Panc1 (cell line): ENCODE results near the gene PRSS50. TPM values are rescaled to one million over a fixed set of nuclear protein-coding genes. Genes with fewer than 3 reads are reported as not detected.

Source experiments
- ATAC-seq: fragments of 200-7000 bp; cut with Tn5 transposase; 2 replicates; pipeline ENCODE4 v1.9.1; 2020; ENCODE audit warnings: mild to moderate bottlenecking, moderate library complexity
- BruUV-seq: library from RNA; stranded (reverse); fragments of 400-500 nt; replicated peaks from 2 replicates; lab custom pipeline; 2021; lab: Mats Ljungman, UMichigan
- CTCF ChIA-PET: fragments of 300-600 bp; sonication (Branson Sonifier 250); formaldehyde crosslinking; loops from one replicate; lab custom pipeline; 2022; ENCODE audit warnings: antibody characterized with exemption; lab: Charles Lee
- POLR2A ChIA-PET: fragments of 300-600 bp; sonication (Branson Sonifier 250); formaldehyde crosslinking; loops from one replicate; lab custom pipeline; 2022; ENCODE audit warnings: antibody characterized with exemption; lab: Charles Lee
- DNase-seq: peaks from one replicate; pipeline ENCODE4 v3.0.0-alpha.2; 2010; ENCODE audit warnings: low read depth, low spot score
- H3K27ac ChIP-seq: 2 replicates; pipeline ENCODE4 v1.5.1; 2011; ENCODE audit warnings: mild to moderate bottlenecking, low read length, inconsistent platforms
- H3K27me3 ChIP-seq: fragments of 200-500 bp; sonication (Bioruptor generic); 2 replicates; pipeline ENCODE4 v1.6.0; 2014; ENCODE audit warnings: low read length, inconsistent platforms; ENCODE audit not compliant: control insufficient read depth, insufficient read depth
- H3K36me3 ChIP-seq: fragments of 200-500 bp; sonication (Bioruptor generic); 2 replicates; pipeline ENCODE4 v1.5.1; 2014; ENCODE audit warnings: inconsistent platforms, mild to moderate bottlenecking, low read length, moderate library complexity; ENCODE audit not compliant: control insufficient read depth, insufficient read depth
- H3K4me1 ChIP-seq: 2 replicates; pipeline ENCODE4 v1.5.1; 2011; ENCODE audit warnings: inconsistent platforms, mild to moderate bottlenecking, low read length, moderate library complexity; ENCODE audit not compliant: control insufficient read depth, insufficient read depth
- H3K4me3 ChIP-seq, 2 experiments: 2 replicates each; pipeline ENCODE4 v1.5.1; 2011 to 2012; ENCODE audit warnings: low read depth in 2 of 2, low read length in 2 of 2, mild to moderate bottlenecking in 2 of 2, inconsistent platforms in 1 of 2, moderate library complexity in 1 of 2
- H3K9me3 ChIP-seq: fragments of 200-500 bp; sonication (Bioruptor generic); 2 replicates; pipeline ENCODE4 v1.5.1; 2014; ENCODE audit warnings: low read depth, mild to moderate bottlenecking, inconsistent platforms, low read length, moderate library complexity; ENCODE audit not compliant: control insufficient read depth, insufficient read depth
- CTCF ChIP-seq: fragments of 450-650 bp; IDR thresholded peaks from 2 replicates; pipeline ENCODE4 v1.5.1; 2017; ENCODE audit warnings: mild to moderate bottlenecking
- POLR2AphosphoS5 ChIP-seq: IDR thresholded peaks from 2 replicates; pipeline ENCODE4 v1.6.1; 2012; ENCODE audit warnings: mild to moderate bottlenecking, low read depth, low read length, moderate library complexity
- REST ChIP-seq, 2 experiments: IDR thresholded peaks; 2 replicates each; pipeline ENCODE4 v1.6.1; 2011 to 2012; ENCODE audit warnings: low read depth in 2 of 2, control low read depth in 1 of 2, low read length in 1 of 2, mild to moderate bottlenecking in 1 of 2, moderate library complexity in 1 of 2; ENCODE audit not compliant: insufficient read depth in 1 of 2
- SIN3A ChIP-seq: IDR thresholded peaks from 2 replicates; pipeline ENCODE4 v1.6.1; 2012; ENCODE audit warnings: low read depth, mild to moderate bottlenecking, low read length, moderate library complexity, borderline replicate concordance; ENCODE audit not compliant: insufficient read depth
- TCF7L2 ChIP-seq: IDR thresholded peaks from 2 replicates; pipeline ENCODE4 v1.6.1; 2011; ENCODE audit warnings: mild to moderate bottlenecking, low read depth, low read length, inconsistent platforms
- in situ Hi-C: cut with HindIII; loops from 2 replicates; pipeline ENCODE4 v1.10.0; 2016; ENCODE audit warnings: low sequenced_read_pairs, low pct_unique_long_range_greater_than_20kb
- intact Hi-C: fragments of 100-400 bp; cut with micrococcal nuclease; formaldehyde crosslinking; loops from one replicate; pipeline ENCODE4 v1.10.0; 2022; ENCODE audit not compliant: unreplicated experiment
- total RNA-seq: library from RNA; stranded (reverse); gene quantifications from one replicate; pipeline ENCODE4 v1.2.1, GENCODE V29; 2021; ENCODE audit not compliant: unreplicated experiment

Gene PRSS50
- total RNA-seq, 1 experiment from 2014 or later, result 0.13 TPM

DNA sequence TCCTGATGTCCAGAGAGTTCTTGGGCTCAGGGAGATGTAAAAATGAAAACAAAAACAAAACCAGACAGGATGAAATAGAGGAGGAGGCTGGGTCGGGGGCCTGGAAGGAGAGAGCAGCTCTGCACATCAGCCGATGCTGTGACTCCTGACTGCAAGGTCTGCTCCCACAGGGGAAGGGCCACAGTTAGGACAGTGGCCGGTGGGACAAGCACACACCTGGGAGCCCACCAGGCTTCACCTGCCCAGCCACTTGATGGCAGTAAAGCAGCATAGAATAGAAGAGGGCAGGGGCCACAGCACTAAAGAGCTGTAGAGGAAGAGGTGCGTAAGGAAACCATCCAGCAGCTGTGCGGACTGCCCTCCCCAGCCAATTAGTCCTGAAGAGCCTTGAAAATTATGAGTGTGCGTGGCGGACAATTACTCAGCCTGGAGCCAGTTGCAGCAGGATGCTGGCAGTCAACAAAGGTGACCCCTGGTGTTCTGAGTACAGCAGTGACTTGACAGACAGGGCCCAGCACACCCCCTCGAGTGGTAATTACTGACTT is 54.0 kb downstream of the PRSS50 start:
- Histone ChIP-seq H3K27ac (no peak overlapping the region), H3K27me3 (no peaks in the 10 kb centered on the region), H3K36me3 (no peaks in the 10 kb centered on the region), H3K4me1 (no peaks in the 10 kb centered on the region), H3K9me3 (no peaks in the 10 kb centered on the region), H3K4me3 (no peak overlapping the region)
- POLR2A ChIA-PET, result no interaction called here
- intact Hi-C loops, result no loop called here
- CTCF ChIA-PET, result interaction anchor here (0.5 to 0.6 kb wide), 2 partner anchors 34 to 313 kb away, joined by 5 to 9 read pairs; no protein-coding TSS in a partner anchor
- no TSS peak for BruUV-seq
- TF ChIP-seq TCF7L2 (no peak), REST (IDR thresholded peaks at IDR 0.05; ENCODE audit: insufficient read depth in 1 of 2, low read depth in 2 of 2, low read length in 1 of 2) (no peak), POLR2AphosphoS5 (no peak), CTCF (no peak; the same call in 1 of the 2 replicates)
- ATAC-seq (peak; percentile 54; the same call in 1 of the 2 replicates), DNase-seq (no peak)
- in situ Hi-C loops, result no loop called here

- POLR2A ChIA-PET, result no interaction called here
- intact Hi-C loops (no loop called here), in situ Hi-C loops (no loop called here)
- Histone ChIP-seq H3K27ac (no peak overlapping the region), H3K27me3 (no peaks in the 10 kb centered on the region), H3K4me3 (no peak overlapping the region), H3K9me3 (no peaks in the 10 kb centered on the region), H3K36me3 (no peaks in the 10 kb centered on the region), H3K4me1 (no peaks in the 10 kb centered on the region)
- ATAC-seq (no peak), DNase-seq (no peak)
- CTCF ChIA-PET, result no interaction called here
- BruUV-seq, result no TSS peak
- TF ChIP-seq REST (IDR thresholded peaks at IDR 0.05; ENCODE audit: insufficient read depth in 1 of 2, low read depth in 2 of 2, low read length in 1 of 2) (no peak), CTCF (no peak), SIN3A (no peak), POLR2AphosphoS5 (no peak), TCF7L2 (no peak)
Measured at GRCh38 chr3:46662771-46663551, 54.7 kb downstream of the PRSS50 start.
